ENCODE data around the gene GNB2.
"Not testable (repeated sequence)": the region's sequence is repeated elsewhere in the genome, so short reads cannot be mapped to it uniquely, and the experiment has no call there.

Gene GNB2

GRCh38 chr7:100665168-100665726 lies 8.3 kb upstream of the GNB2 start:
- no peak for DNase-seq (ENCODE audit: low read depth)

GRCh38 chr7:100667331-100668068 lies 6.0 kb upstream of the GNB2 start:
- no peak for DNase-seq (ENCODE audit: low read depth)

- no peak for DNase-seq (ENCODE audit: low read depth)
Observed at GRCh38 chr7:100668069-100668449, 5.5 kb upstream of the GNB2 start.

GRCh38 chr7:100669106-100669505 lies 4.4 kb upstream of the GNB2 start:
- not testable (repeated sequence) for DNase-seq (ENCODE audit: low read depth)

- DNase-seq (ENCODE audit: low read depth), result no peak
Observed at GRCh38 chr7:100670074-100670473, 3.5 kb upstream of the GNB2 start.

GRCh38 chr7:100671353-100672327 lies 1.9 kb upstream of the GNB2 start:
- no peak for DNase-seq (ENCODE audit: low read depth)

- no peak for DNase-seq (ENCODE audit: low read depth)
Observed at GRCh38 chr7:100673942-100674410, 436 bp downstream of the GNB2 start.

GRCh38 chr7:100674411-100675104 lies 1.0 kb downstream of the GNB2 start:
- no peak for DNase-seq (ENCODE audit: low read depth)

GRCh38 chr7:100675105-100675451 lies 1.5 kb downstream of the GNB2 start:
- no peak for DNase-seq (ENCODE audit: low read depth)

GRCh38 chr7:100675581-100676350 lies 2.2 kb downstream of the GNB2 start:
- DNase-seq (ENCODE audit: low read depth), result no peak

GRCh38 chr7:100676501-100677306 lies 3.2 kb downstream of the GNB2 start:
- DNase-seq (ENCODE audit: low read depth), result no peak

- no peak for DNase-seq (ENCODE audit: low read depth)
Observed at GRCh38 chr7:100677308-100678267, 4.0 kb downstream of the GNB2 start.

GRCh38 chr7:100678291-100678984 lies 4.9 kb downstream of the GNB2 start:
- DNase-seq (ENCODE audit: low read depth), result no peak

GRCh38 chr7:100679129-100679926 lies 5.8 kb downstream of the GNB2 start:
- no peak for DNase-seq (ENCODE audit: low read depth)

GRCh38 chr7:100679927-100680575 lies 6.5 kb downstream of the GNB2 start:
- DNase-seq (ENCODE audit: low read depth), result peak; percentile 69

- DNase-seq (ENCODE audit: low read depth), result no peak
Observed at GRCh38 chr7:100680576-100681271, 7.2 kb downstream of the GNB2 start.
